Endothelial cell of umbilical vein (primary cell): ENCODE measurements around the gene LTBP2. TPM values are rescaled to one million over a fixed set of nuclear protein-coding genes. Genes with fewer than 3 reads are reported as not detected.

Experiments
- BruUV-seq: library from RNA; stranded (reverse); fragments of 400-500 nt; replicated peaks from 2 replicates; lab custom pipeline; 2021; lab: Mats Ljungman, UMichigan
- CTCF ChIA-PET: fragments of 300-600, 350-600 bp; sonication (Branson Sonifier 250); formaldehyde crosslinking; loops from one replicate; lab custom pipeline; 2021; ENCODE audit warnings: antibody characterized with exemption, inconsistent platforms; lab: Charles Lee
- POLR2A ChIA-PET: fragments of 300-600, 350-600 bp; sonication (Branson Sonifier 250); formaldehyde crosslinking; loops from one replicate; lab custom pipeline; 2021; ENCODE audit warnings: antibody characterized with exemption, inconsistent platforms; lab: Charles Lee
- DNase-seq: peaks from one replicate; pipeline ENCODE4 v3.0.0-alpha.2; 2011; ENCODE audit warnings: low read depth, low spot score
- FAIRE-seq: peaks from 2 replicates; lab custom pipeline; 2011; peaks lifted over from hg19 to GRCh38; lab: Jason Lieb, UNC
- H2AFZ ChIP-seq: 2 replicates; pipeline ENCODE4 v1.6.0; 2012; ENCODE audit warnings: low read depth, low read length, control low read depth, inconsistent platforms
- H3K27ac ChIP-seq: 2 replicates; pipeline ENCODE4 v1.5.1; 2011; ENCODE audit warnings: low read depth, mild to moderate bottlenecking, control low read depth, low read length, moderate library complexity; ENCODE audit not compliant: insufficient read depth
- H3K27me3 ChIP-seq, 2 experiments: 2 replicates each; pipeline versions ENCODE4 v1.6.0 to v1.6.1; 2011; ENCODE audit warnings: low read length in 2 of 2, mixed read lengths in 1 of 2; ENCODE audit not compliant: control insufficient read depth in 2 of 2, insufficient read depth in 2 of 2
- H3K36me3 ChIP-seq, 2 experiments: 2 replicates in 1 of 2; 3 replicates in 1 of 2; pipeline ENCODE4 v1.5.1; 2011; ENCODE audit warnings: low read length in 2 of 2, mild to moderate bottlenecking in 1 of 2, moderate library complexity in 1 of 2; ENCODE audit not compliant: control insufficient read depth in 2 of 2, insufficient read depth in 2 of 2; ENCODE audit errors: extremely low read depth in 1 of 2
- H3K4me1 ChIP-seq: 3 replicates; pipeline ENCODE4 v1.5.1; 2011; ENCODE audit warnings: mild to moderate bottlenecking, low read length; ENCODE audit not compliant: control insufficient read depth, insufficient read depth; ENCODE audit errors: extremely low read depth
- H3K4me2 ChIP-seq: 2 replicates; pipeline ENCODE4 v1.6.1; 2011; ENCODE audit warnings: low read length, control low read depth, mixed read lengths; ENCODE audit not compliant: insufficient read depth
- H3K4me3 ChIP-seq, 3 experiments: fragments of 200-600 bp in 1 of 3; sonication (generic), shearing (Covaris generic) in 1 of 3; replicated peaks in 1 of 3; 2 replicates each; pipeline ENCODE4 v1.5.1; 2011 to 2016; ENCODE audit warnings: control low read depth in 3 of 3, low read length in 3 of 3, mild to moderate bottlenecking in 2 of 3, inconsistent platforms in 1 of 3, low read depth in 1 of 3, moderate library complexity in 1 of 3; ENCODE audit not compliant: insufficient read depth in 1 of 3
- H3K79me2 ChIP-seq: 2 replicates; pipeline ENCODE4 v1.6.0; 2012; ENCODE audit warnings: low read length, inconsistent platforms; ENCODE audit not compliant: control insufficient read depth, insufficient read depth
- H3K9ac ChIP-seq: replicated peaks from 2 replicates; pipeline ENCODE3; 2011; ENCODE audit warnings: low read length, control low read depth; ENCODE audit not compliant: insufficient read depth; ENCODE audit errors: extremely low read depth
- H3K9me1 ChIP-seq: replicated peaks from 3 replicates; pipeline ENCODE4 v1.6.0; 2011; ENCODE audit warnings: mild to moderate bottlenecking, low read length; ENCODE audit not compliant: control insufficient read depth, insufficient read depth; ENCODE audit errors: extremely low read depth
- H3K9me3 ChIP-seq: replicated peaks from 2 replicates; pipeline ENCODE4 v1.5.1; 2012; ENCODE audit warnings: low read length, inconsistent platforms; ENCODE audit not compliant: control insufficient read depth, insufficient read depth
- H4K20me1 ChIP-seq: replicated peaks from 2 replicates; pipeline ENCODE3; 2011; ENCODE audit warnings: mild to moderate bottlenecking, low read length; ENCODE audit not compliant: control insufficient read depth, insufficient read depth; ENCODE audit errors: extremely low read depth
- CTCF ChIP-seq, 2 donors: IDR thresholded peaks; 1 replicate in 1 of 2; 2 replicates in 1 of 2; pipeline ENCODE4 v1.5.1; 2011; ENCODE audit warnings: low read length in 2 of 2, mild to moderate bottlenecking in 2 of 2, moderate library complexity in 2 of 2, control low read depth in 1 of 2, inconsistent platforms in 1 of 2, low read depth in 1 of 2; ENCODE audit not compliant: insufficient read depth in 1 of 2; ENCODE audit errors: extremely low read depth in 1 of 2
- GATA2 ChIP-seq: IDR thresholded peaks from 2 replicates; pipeline ENCODE4 v1.7.0; 2011; ENCODE audit warnings: low read depth, mild to moderate bottlenecking, moderate library complexity, mixed read lengths, low read length; ENCODE audit not compliant: insufficient read length, insufficient read depth
- MYC ChIP-seq: IDR thresholded peaks from one replicate; pipeline ENCODE4 v1.6.1; 2011; ENCODE audit warnings: mild to moderate bottlenecking, low read depth, low read length
- POLR2A ChIP-seq: IDR thresholded peaks from 2 replicates; pipeline ENCODE4 v1.6.1; 2012; ENCODE audit warnings: low read depth, mild to moderate bottlenecking, control low read depth, low read length
- POLR2AphosphoS5 ChIP-seq: IDR thresholded peaks from 2 replicates; pipeline ENCODE4 v1.6.1; 2012; ENCODE audit warnings: low read depth, mild to moderate bottlenecking, control low read depth, low read length, moderate library complexity; ENCODE audit not compliant: insufficient read depth
- dilution Hi-C: fragments of 300-500 bp; cut with MboI; formaldehyde crosslinking; loops from one replicate; pipeline ENCODE4 v1.15.0; 2019; ENCODE audit warnings: low sequenced_read_pairs; ENCODE audit not compliant: extremely low pct_ligation_motif_present
- intact Hi-C: fragments of 100-400 bp; cut with micrococcal nuclease; formaldehyde crosslinking; loops from one replicate; pipeline ENCODE4 v1.10.0; 2022
- polyA plus RNA-seq, 4 experiments: library from polyadenylated mRNA; depleted of rRNA in 3 of 4; stranded (reverse) in 3 of 4; unstranded in 1 of 4; fragments of >200 nt; gene quantifications; 2 replicates each; pipeline versions ENCODE4 v1.2.1 to v1.2.3, GENCODE V29; 2011 to 2012; ENCODE audit warnings: missing spikeins in 1 of 4
- total RNA-seq: library from RNA; stranded (reverse); gene quantifications from 2 replicates; pipeline ENCODE4 v1.2.3, GENCODE V29; 2021

The LTBP2 gene
- total and polyA plus RNA-seq, 2 donors (not counting 3 experiments of a cell fraction or from before 2014, with no cell fraction given): 209 to 268 TPM

DNA sequence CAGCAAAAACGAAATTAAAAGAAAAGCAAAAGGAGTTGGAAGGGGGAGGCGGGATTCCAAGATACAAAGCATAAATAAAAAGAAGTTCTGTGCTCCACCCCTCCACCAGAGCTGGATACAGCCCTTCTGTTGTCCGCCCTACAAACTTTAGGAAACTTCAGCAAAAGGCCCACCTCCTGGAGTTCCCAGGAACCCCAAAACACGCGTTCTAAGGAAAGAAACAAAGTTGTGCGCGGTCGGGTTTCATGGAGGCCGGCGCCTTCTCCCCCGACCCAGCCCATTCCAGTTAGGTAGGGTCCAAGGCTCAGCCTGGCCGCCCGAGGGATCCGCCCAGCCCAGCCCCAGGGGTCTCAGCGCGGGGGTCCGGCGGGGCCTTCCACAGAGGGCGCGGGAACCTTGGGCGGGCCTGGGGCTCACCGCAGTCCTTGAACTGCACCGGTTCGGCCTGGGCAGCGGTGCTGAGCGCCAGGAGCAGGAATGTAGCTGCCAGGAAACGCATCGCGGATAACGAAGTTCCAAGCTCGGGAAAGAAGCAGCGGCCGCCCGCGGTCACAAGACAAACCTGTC is 119.2 kb downstream of the LTBP2 start, which contains the start of gene NPC2:
Gene NPC2, minus strand, starts transcription at position 530 of the 567 bp plus-strand sequence. Its CDS starts 31 bp downstream, at position 499.
- TF ChIP-seq CTCF (IDR thresholded peaks at IDR 0.05; ENCODE audit: extremely low read depth in 1 of 2, insufficient read depth in 1 of 2, low read depth in 1 of 2, low read length in 2 of 2): no peak
- TF ChIP-seq GATA2: no peak
- peak; percentile 66 for TF ChIP-seq POLR2A
- peak; percentile 80 for TF ChIP-seq POLR2AphosphoS5
- no peak for TF ChIP-seq MYC
- H3K9me3 ChIP-seq: no peaks in the 10 kb centered on the region
- DNase-seq: no peak
- peak within 1 kb of the TSS; percentile 93 for H2AFZ ChIP-seq
- peak within 1 kb of the TSS; percentile 100 for H3K4me2 ChIP-seq
- intact Hi-C loops (loop anchor here (5.0 kb wide), 1 partner anchor 79 kb away; no protein-coding TSS in a partner anchor), dilution Hi-C loops (no loop called here)
- ChIA-PET CTCF (interaction anchor here (0.8 to 1.1 kb wide), 5 partner anchors 14 to 132 kb away, joined by 3 to 4 read pairs (median 4); no protein-coding TSS in a partner anchor), POLR2A (no interaction called here)
- BruUV-seq: no TSS peak
- peaks cover 55% of the 10 kb centered on the region for H3K4me1 ChIP-seq
- no peaks in the 10 kb centered on the region for H3K9me1 ChIP-seq
- H3K79me2 ChIP-seq: peaks cover 22% of the 10 kb centered on the region
- no peak for FAIRE-seq
- no peaks in the 10 kb centered on the region for H3K27me3 ChIP-seq
- peak within 1 kb of the TSS; percentile 86 for H3K9ac ChIP-seq
- no peaks in the 10 kb centered on the region for H3K36me3 ChIP-seq
- peak within 1 kb of the TSS; percentile 76 for H3K27ac ChIP-seq
- no peaks in the 10 kb centered on the region for H4K20me1 ChIP-seq
- H3K4me3 ChIP-seq: peak within 1 kb of the TSS; percentile 91 to 98 (median 93)
